Naive B cell (primary cell): Measurements from ENCODE around the gene SEMA3C. TPM values are rescaled to one million over a fixed set of nuclear protein-coding genes. Genes with fewer than 3 reads are reported as not detected.

Experiments
- ATAC-seq, 2 donors: fragments of 150-1000 bp; cut with Tn5 transposase; 2 replicates each; pipeline ENCODE4 v1.10.0; 2021; ENCODE audit warnings: low read depth in 2 of 2, mild to moderate bottlenecking in 2 of 2, moderate library complexity in 2 of 2
- DNase-seq: peaks from one replicate; pipeline ENCODE4 v3.0.0; 2022
- H3K27ac Mint-ChIP-seq, 6 donors: one replicate each; pipeline ENCODE4 v1.8.0; 2020 to 2022; ENCODE audit warnings: mild to moderate bottlenecking in 6 of 6, mixed read lengths in 6 of 6, moderate library complexity in 5 of 6, inconsistent platforms in 2 of 6
- H3K27me3 Mint-ChIP-seq, 3 donors: one replicate each; pipeline ENCODE4 v1.8.0; 2021 to 2022; ENCODE audit warnings: mixed read lengths in 3 of 3, mild to moderate bottlenecking in 1 of 3
- H3K36me3 Mint-ChIP-seq, 2 donors: one replicate each; pipeline ENCODE4 v1.8.0; 2020 to 2022; ENCODE audit warnings: mixed read lengths in 2 of 2, inconsistent platforms in 1 of 2, mild to moderate bottlenecking in 1 of 2
- H3K4me1 Mint-ChIP-seq, 3 donors: one replicate each; pipeline ENCODE4 v1.8.0; 2020 to 2022; ENCODE audit warnings: mixed read lengths in 3 of 3, inconsistent platforms in 1 of 3, mild to moderate bottlenecking in 1 of 3, moderate library complexity in 1 of 3
- H3K4me3 Mint-ChIP-seq, 8 donors: one replicate each; pipeline ENCODE4 v1.8.0; 2020 to 2022; ENCODE audit warnings: mild to moderate bottlenecking in 8 of 8, mixed read lengths in 8 of 8, moderate library complexity in 8 of 8, inconsistent platforms in 2 of 8
- H3K9me3 Mint-ChIP-seq, 7 donors: one replicate each; pipeline ENCODE4 v1.8.0; 2020 to 2022; ENCODE audit warnings: mixed read lengths in 7 of 7, mild to moderate bottlenecking in 5 of 7, inconsistent platforms in 2 of 7, moderate library complexity in 1 of 7
- polyA plus RNA-seq, 6 donors: library from polyadenylated mRNA; unstranded; fragments of 300-500 nt; fragmentation: Illumina TruSeq; gene quantifications; one replicate each; pipeline ENCODE4 v1.2.3, GENCODE V29; 2021; ENCODE audit warnings: low read depth in 6 of 6

SEMA3C gene
- polyA plus RNA-seq, 6 donors from 2014 or later: not detected

DNA sequence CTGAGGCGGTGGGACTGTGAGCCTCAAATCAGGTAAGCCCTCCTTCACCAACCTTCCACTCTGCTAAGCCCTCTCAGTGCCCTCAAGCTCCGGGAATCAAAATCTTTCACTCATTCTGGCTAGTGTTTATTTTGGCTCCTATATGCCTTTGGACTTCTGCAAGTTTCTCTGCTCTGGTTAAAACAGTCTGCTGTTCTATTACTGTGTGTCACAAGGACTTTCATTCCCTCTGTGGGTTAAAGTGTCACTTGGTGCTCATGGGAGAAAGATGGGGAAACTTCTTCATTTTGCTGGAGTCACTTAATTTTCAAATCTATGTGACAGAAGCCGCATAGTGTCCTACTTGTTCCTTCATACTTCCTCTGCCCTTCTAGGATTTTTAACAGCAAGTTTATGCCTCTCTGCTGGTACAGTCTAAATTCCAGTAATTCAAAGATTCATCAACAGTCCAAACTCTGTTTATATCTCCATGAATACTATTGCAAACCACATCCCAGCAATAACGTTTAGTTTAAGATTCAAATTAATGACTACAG is 219.1 kb downstream of the SEMA3C start:
- ATAC-seq: no peak
- peaks cover 0 to 8% (median 8%) of the 10 kb centered on the region in 3 donors for H3K27me3 Mint-ChIP-seq
- no peak overlapping the region for H3K27ac Mint-ChIP-seq
- no peaks in the 10 kb centered on the region for H3K36me3 Mint-ChIP-seq
- no peak overlapping the region for H3K4me3 Mint-ChIP-seq
- no peak for DNase-seq
- peaks cover 0 to 2% (median 0%) of the 10 kb centered on the region in 7 donors for H3K9me3 Mint-ChIP-seq
- peaks cover 7 to 10% (median 9%) of the 10 kb centered on the region in 3 donors for H3K4me1 Mint-ChIP-seq

DNA sequence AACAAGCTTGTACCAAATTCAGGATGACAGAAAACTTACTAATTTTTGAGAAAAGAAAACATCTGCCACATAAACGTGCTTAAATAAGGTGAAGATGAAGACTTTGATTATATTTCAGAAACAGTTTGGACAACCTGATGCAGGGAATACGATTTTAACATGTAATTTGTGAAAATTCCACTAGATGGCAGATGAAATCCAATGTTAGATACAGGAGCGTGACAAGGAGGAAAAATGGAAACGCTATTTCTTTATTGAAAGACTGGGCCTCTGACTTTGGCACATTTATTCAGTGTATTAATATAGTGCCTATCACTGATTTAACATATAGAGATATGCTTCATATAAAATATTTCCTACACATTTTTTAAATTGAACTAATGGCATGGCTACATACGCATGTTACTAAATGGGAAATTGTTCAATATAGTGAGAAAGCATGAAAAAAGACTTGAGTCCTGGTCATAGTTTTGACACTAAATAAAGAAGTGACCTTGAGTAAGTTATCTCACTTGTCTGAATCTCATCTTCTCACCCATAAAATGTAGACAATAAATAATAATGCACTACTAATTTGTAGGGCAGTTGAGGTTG is 219.7 kb downstream of the SEMA3C start:
- DNase-seq (peak; percentile 9), ATAC-seq (no peak)
- H3K4me1 Mint-ChIP-seq: peaks cover 7 to 10% (median 9%) of the 10 kb centered on the region in 3 donors
- peaks cover 0 to 7% (median 0%) of the 10 kb centered on the region in 7 donors for H3K9me3 Mint-ChIP-seq
- no peak overlapping the region for H3K4me3 Mint-ChIP-seq
- no peak overlapping the region for H3K27ac Mint-ChIP-seq
- no peaks in the 10 kb centered on the region for H3K36me3 Mint-ChIP-seq
- H3K27me3 Mint-ChIP-seq: peaks cover 0 to 8% (median 8%) of the 10 kb centered on the region in 3 donors
